ENCODE data around the gene GPHN.
"Not testable (repeated sequence)": the region's sequence is repeated elsewhere in the genome, so short reads cannot be mapped to it uniquely, and the experiment has no call there.

The GPHN gene

DNA sequence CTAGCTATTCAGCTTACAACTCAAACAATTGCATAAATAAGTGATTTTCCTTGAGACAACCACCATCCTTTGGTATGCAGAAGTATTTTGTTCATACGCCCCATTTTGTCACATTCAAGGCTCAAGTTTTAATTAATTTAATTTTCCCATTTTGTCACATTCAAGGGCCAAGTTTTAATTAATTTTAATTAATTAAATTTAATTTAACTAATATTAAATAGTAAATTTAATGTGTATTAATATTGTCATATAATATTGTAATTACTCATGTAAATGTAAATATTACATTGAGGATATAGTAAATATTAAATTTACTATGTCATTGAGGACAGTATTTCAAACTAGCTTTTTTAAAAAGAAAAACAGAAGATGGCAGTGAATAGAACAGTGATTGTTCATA, 464.5 kb downstream of the GPHN start:
- no peak for DNase-seq

GRCh38 chr14:66974397-66975025, 466.6 kb downstream of the GPHN start:
- no peak for DNase-seq

GRCh38 chr14:66975251-66975650, 467.3 kb downstream of the GPHN start:
- DNase-seq: no peak

DNA sequence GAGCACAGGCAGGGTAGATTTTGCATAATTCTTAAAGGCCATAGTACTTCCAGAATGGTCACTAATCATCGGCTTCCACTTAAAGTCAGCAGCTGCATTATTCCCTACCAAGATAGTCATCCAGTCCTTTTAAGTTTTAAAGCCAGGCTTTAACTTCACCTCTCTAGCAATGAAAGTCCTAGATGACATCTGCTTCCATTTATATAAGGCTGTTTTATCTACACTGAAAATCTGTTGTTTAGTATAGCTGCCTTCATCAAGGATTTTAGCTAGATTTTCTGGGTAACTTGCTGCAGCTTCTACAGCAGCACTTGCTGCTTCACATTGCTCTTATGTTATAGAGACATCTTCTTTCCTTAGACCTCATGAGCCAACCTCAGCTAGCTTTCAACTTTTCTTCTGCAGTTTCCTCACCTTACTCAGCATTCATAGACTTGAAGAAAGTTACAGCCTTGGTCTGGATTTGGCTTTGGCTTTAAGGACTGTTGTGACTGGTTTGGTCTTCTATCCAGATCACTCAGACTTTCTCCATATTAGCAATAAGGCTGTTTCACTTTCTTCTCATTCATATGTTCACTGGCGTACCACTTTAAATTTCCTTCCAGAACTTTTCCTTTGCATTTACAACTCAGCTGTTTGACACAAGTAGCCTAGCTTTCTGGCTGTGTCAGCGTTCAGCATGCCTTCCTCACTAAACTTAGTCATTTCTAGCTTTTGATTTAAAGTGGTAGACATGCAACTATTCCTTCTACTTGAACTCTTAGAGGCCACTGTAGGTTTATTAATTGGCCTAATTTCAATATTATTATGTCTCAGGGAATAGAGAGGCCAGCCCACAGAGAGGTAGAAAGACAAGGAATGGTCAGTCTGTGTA, 471.4 kb downstream of the GPHN start:
- DNase-seq: no peak

- DNase-seq: no peak
Observed at GRCh38 chr14:66982247-66982646, 474.3 kb downstream of the GPHN start.

DNA sequence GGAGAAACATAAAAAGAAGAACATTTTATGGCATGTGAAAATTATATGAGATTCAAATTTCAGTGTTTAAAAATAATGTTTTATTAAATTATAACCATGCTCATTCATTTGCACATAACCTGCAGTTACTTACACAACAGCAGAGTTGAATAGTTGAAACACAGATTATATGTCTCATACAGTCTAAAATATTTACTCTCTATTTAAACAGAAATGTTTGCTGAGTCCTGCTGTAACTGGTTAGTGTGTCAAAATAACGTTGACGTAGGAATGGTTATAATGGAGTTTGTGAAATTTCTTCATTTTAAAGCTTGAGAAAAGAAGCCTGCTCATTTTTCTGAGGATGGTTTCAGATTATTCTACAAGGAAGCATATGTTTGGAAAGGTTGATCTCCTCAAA, 484.8 kb downstream of the GPHN start:
- DNase-seq: no peak

DNA sequence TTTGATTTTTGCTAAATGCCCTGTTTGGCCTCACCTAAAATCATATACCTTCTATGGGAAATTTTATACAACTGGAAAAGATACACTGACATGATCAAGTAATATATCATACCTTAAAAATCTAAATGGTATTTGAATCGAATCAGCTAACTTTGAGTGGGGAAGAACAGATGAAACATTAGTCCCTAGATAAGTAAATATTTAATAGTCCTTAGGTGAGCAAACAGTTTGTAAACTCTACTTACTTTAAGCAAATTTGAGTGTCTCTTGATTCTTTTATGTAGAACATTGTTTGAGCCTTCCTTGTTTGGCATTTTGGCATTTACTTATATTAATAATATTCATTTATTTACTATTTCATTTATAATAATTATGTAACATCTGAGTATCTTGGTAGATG, 485.6 kb downstream of the GPHN start:
- no peak for DNase-seq

DNA sequence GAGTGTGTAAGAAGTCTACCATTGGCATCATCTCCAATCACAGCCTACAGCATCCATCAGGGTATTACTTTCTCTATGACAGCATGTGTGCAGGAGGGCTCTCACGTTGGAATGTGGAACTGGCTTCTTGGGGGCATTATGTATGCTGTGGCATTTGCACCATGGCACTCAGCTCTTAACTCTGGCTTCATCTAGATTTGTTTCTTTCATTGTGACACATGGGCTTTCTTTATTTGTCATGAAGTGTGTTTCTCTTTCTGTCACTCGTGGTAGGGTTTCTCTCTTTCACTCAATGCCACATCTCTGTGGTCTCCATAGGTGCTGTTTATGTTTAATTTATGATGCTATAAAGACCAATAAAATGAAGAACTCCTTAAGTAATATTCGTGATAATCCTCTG, 490.1 kb downstream of the GPHN start:
- DNase-seq: no peak

- no peak for DNase-seq
Observed at GRCh38 chr14:66999978-67000377, 492.0 kb downstream of the GPHN start.

DNA sequence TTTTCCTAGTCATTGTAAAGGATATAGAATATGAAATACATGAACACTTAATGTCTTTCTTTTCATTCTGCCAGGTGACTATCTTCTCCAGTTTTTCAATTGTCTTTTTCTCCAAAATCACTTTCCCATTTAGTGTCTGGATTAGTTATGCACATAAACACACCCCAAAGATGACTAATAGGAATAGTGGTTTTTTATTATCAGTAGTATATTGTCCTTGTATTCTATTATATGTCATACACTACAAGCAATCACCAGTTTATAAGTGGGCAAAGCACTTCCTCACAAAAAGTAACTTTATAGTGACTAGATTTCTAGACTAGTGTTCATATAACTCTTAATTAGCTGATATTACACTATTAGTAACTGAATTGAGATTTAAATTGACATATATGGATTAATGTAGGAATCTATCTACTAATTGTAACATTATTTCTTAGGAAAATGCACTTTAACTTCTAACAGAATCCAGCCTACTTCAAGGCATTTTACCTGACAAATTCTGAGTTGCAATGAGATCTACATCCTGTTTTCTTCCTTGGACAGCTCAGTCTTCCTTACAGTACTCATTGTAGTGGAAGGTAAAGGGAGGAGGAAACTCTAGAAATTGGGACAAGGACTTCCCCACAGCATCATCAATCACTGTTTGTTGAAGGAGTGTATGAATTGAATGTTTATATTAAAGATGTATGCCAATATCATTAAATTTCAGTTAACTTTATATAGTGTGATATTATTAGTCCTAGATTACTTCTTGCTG, 495.2 kb downstream of the GPHN start:
- DNase-seq: no peak

DNA sequence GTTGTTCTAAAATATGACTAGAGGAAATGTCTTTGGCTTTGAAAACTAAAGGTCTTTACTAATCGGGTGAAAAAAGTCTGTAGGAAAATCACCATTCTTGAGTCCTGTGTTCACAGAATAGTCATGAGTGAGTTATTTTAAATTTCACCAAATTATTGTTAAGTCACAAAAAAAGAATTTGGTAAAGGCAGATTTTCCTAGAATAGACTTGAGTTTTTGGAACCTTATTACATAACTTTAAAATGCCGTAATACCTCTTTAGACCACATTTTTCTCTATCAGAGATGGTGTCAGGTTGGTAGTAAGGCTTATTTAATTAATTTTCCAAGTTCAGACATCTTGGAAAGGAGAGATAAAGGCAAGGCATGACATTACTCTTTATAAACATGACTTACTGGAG, 496.6 kb downstream of the GPHN start:
- DNase-seq: no peak

GRCh38 chr14:67010602-67011001, 502.7 kb downstream of the GPHN start:
- no peak for DNase-seq

GRCh38 chr14:67016856-67017255, 508.9 kb downstream of the GPHN start:
- DNase-seq: no peak

- no peak for DNase-seq
Observed at GRCh38 chr14:67018720-67019119, 510.8 kb downstream of the GPHN start.

GRCh38 chr14:67019796-67020195, 511.8 kb downstream of the GPHN start:
- no peak for DNase-seq

- DNase-seq: no peak
Observed at GRCh38 chr14:67031920-67032774, 524.2 kb downstream of the GPHN start.

DNA sequence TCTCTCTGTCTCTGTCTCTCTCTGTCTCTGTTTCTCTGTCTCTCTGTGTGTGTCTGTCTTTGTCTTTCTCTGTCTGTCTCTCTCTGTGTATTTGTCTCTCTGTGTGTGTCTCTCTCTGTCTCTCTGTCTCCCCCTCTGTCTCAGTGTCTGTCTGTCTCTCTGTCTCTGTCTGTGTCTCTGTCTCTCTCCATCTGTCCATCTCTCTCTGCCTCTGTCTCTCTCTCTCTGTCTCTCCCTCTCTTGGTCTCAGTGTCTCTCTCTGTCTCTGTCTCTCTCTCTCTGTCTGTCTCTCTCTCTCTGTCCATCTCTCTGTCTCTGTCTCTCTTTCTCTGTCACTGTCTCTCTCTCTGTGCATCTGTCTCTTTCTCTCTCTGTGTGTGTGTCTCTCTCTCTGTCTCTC, 537.5 kb downstream of the GPHN start:
- DNase-seq: no peak

GRCh38 chr14:67050896-67051295, 542.9 kb downstream of the GPHN start:
- no peak for DNase-seq

GRCh38 chr14:67056684-67057083, 548.7 kb downstream of the GPHN start:
- no peak for DNase-seq

GRCh38 chr14:67059596-67059995, 551.6 kb downstream of the GPHN start:
- no peak for DNase-seq

- DNase-seq: no peak
Observed at GRCh38 chr14:67060546-67060945, 552.6 kb downstream of the GPHN start.

- not testable (repeated sequence) for DNase-seq
Observed at GRCh38 chr14:67067070-67067814, 559.3 kb downstream of the GPHN start.
